T-helper 2 cell (primary cell): Measurements from ENCODE around the gene NEK7.

Source experiments
- DNase-seq, 5 experiments: peaks; one replicate each; pipeline versions ENCODE4 v3.0.0 to v3.0.0-alpha.2; 2012 to 2022

Gene NEK7

DNA sequence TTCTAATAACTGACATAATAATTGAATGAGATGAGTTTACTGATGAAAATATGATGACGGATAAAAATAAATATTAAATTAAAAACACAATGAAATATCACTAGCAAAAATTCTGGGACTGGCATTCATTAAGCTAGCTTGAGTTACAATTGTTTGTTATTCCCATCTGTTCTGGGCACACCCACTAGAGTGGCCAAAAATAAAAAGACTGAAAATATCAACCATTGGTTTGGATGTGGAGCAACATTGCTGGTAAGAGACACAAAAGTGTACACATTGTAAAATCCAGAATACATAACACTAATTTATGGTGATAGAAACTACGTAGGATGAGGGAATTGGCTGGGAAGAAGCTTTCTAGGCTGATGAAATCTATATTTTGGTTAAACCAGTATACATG, 9.6 kb upstream of the NEK7 start:
- no peak for DNase-seq

DNA sequence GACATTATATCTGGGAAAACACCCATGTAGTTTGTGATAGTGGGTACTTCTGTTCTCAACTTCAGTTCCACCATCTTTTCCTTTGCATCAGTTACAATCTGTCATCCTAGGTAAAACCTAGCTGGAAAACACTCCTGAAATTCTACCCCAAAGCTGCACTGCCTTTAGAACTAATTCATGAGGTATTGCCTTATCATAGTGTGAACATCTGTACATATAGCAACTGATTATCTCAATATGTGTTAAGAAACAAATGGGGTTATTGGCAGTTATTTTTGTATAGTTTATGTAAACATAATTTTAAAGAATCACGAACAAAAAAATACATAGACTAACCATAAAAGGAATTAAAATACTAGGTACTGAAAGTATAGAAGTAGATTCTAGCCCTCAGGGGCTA, 6.4 kb upstream of the NEK7 start:
- DNase-seq, result no peak

DNA sequence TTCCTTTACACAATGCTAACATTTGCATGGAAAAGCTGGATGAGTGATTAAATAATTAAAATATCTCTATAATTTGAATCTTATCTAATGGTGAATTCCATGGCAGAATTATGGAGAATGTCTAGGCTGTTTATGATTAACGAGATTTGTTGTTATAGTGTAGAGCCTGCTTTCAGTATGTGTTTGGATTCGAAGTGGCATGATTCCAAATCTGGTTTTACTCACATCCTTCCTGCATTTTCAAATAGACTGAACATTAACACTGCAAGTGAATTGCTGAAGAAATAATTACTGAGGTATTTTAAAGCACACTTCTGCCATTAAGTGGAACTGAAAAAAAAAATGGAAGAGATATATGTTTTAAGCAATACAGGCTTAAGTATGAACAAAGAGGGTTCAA, 5.1 kb upstream of the NEK7 start:
- DNase-seq, result no peak

DNA sequence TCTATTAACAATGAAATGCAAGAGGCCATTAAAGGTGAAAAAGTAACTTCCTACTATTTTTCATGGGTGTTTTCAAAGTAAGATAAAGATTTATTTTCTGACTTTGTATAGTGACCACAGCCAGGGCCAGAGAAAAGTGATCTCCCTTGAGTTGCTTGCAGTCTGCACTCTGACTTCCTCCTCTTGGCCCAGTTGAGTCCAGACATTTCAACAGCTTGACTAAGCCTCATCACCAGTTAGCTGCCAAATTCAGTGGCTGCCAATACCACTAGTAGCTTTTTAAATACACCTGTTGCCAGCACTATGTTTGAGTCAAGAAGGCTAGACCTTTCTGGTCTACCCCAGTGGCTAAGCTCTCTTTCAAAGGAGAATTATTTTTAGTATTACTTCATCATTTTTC, 3.7 kb upstream of the NEK7 start:
- DNase-seq, result no peak

DNA sequence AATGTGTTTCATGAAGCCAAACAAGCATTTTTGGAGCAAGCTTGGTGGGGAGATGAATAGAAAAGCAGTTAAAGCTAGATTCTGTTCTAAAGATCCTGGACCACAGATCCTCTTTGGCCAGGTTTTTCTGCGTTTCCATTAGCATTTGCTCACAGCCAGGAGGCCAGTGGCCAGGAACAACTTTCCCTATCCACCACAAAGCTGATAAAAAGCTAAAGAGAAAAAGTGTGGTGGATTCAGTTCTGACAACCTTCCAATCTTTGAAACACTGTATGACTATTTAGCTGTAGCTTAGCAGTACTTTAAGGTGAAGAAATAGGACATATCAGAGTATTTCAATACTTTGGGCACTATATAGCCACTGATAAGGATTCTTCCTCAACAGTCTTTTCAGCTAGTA, 3.0 kb upstream of the NEK7 start:
- no peak for DNase-seq

DNA sequence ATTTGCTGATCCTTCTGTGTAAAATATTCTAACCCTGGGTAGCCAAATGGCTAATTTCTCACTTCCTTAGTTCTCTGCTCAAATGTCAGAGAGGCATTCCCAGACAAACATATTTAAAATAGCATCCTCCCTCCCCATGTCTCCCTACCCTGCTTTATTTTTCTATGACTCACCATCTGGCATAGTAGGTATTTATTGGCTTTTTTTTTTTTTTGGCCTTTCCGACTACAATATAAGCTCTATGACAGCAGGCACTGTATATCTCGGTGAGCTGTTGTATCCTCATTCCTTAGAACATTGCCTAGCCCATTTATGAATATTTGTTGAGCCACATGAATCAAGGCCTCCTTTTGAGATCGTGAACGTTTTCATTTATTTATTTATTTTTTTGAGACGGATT, 1.5 kb upstream of the NEK7 start:
- no peak for DNase-seq

DNA sequence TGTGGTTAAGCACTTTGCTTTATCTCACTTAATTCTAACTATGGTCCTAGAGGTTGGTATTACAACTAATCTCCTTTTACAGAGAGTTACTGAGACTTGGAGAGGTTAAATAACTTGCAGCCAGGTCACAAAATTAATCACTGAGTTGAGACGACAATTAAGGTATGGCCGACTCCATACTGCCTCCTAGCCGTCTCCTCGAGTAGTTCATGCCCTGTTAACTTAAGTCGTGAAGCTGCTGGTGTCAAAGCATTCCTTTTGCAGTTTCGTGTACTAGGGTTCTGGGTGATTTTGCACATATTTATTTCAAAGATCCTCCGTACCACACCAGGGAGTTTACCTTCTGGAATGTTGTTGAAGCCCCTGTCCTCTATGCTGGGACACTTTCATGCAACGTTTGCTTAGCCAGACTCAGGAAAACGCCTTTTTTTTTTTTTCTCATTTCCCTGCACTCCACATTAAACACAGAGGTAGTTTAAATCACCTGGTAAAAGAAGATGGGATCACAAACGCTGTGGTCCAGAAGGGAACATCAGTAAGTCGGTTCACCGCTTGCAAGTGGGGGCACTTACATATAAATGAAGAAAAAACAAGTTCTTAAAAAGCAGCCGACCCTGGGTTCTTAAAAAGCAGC, 570 bp upstream of the NEK7 start:
- peak; percentile 10 to 90 (median 58) for DNase-seq

DNA sequence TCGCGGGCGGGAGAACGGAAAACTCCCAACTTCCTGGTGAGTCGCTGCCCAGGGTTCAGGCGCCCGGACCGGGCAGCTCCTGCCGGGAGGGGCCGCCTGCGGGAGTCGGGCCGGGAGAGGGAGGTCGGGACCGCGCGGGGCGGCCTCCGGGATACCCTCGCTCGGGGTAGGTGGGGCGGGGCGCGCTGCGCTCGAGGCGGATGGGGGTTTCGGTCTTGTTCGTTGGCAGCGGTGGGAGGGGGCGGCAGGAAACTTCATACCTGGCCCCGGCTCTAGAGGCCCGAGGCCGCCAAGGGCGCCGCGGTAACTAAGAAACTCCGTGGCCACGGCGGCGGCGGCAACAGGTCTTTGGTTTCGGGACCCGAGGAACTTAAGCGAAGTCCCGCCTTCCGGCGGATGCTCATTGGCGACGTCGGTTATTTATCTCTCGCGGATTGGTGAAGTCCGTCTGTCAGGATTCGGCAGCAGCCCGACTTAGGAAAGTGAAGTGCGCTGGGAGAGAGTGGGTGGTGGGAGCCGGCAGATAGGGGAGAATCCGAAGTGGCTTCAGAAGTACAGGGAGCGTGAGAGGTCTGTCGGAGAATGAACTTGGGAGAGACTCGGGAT, 546 bp downstream of the NEK7 start:
- DNase-seq, result peak; percentile 59 to 93 (median 75)

DNA sequence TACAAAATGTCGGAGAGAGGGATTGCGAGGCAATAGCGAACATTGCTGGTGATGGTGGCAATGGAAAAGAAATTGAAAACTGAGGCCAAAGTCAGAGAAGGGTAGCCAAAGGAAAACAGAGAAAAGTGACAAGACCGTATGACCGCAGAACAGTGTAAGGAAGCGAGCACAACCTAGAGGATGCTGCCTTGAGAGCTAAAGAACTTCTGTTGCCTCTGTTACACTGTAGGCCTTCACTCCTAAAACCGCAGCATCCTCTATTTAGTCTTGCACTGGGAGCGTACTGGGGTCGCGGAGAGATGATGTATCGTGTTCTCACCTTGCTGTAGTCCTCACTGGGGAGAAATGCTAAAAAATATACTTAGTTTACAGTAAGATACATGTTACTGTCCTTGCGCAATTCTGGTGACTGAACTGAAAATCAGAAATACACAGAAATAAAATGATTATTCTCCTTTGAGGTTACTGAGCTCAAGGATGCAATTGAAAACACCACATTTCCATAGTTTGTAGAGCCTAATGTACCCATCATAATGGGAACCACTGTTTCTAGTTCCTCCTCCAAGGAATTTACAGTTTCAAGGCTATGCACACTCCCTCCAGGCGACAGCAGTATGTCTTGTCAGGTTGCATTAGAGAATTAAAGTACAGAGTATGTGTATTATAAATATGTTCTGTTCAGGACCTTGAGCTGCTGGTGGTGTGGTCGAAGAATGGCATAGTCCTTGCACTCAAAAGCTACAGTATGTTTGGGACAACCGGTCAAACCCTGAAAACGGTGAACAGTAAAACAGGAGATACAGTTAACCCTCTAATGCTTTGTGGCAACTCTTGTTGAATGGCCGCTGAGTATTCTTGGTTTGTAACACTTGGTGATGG, 1.3 kb downstream of the NEK7 start:
- DNase-seq, result peak in 1 of 5 experiments; percentile 71

DNA sequence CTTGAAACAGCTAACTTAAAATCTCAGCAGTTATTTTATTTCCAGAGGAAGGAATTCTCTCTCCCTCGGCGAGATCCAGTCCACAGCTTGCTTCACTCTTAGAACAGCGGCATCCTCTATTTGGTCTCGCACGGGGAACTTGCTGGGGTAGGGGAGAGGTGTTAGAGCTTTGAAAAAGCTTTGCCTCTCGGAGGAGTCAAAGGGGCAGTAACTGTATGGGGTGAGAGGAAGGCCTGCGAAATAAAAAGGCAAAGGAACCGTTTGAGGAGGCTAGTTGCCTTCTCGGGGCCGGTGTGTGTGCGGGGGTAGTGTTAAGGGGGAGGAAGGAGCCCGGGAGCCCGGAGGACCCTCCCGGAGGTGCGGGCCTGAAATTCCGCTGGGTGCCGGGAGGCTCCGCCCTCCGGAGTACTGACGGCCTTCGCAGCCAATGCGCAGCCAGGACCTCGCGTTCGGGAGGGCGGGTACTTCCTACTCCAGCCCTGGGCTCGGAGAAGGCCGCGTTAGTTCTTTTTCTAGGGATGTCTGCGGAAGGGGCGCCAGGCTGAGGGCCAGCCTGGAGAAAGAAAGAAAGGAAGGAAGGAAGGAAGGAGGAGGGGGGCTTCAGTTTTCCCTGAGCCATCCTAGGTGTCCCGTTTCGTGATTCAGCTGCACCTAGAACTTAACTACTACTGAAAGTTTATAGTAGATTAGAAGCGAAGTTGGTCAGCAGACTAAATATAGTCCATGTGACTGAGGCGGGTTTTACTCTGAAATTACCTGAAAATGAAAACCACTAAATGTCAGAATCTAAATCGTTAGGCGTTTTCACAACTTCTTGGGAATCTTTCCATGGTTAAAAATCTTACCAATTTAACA, 2.2 kb downstream of the NEK7 start:
- DNase-seq, result peak; percentile 70 to 93 (median 78)

DNA sequence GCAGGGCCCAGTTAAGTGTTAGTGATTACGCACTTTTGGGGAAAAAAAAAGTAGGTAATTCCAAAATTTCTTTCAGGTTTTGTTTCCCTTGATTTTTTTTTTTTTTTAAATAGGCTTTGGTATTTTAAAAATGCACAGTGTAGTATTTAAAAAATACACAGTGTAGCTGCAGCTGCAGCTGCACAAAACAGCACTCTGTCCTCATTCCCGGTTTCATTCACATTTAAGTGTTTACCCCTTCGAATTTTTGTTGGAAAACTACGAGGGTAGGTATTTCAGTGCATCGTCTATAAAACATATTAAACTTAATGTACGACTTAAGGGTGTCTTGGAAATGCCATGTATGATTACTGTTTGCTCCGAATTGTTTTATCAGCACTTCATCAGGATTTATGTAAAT, 3.4 kb downstream of the NEK7 start:
- no peak for DNase-seq

DNA sequence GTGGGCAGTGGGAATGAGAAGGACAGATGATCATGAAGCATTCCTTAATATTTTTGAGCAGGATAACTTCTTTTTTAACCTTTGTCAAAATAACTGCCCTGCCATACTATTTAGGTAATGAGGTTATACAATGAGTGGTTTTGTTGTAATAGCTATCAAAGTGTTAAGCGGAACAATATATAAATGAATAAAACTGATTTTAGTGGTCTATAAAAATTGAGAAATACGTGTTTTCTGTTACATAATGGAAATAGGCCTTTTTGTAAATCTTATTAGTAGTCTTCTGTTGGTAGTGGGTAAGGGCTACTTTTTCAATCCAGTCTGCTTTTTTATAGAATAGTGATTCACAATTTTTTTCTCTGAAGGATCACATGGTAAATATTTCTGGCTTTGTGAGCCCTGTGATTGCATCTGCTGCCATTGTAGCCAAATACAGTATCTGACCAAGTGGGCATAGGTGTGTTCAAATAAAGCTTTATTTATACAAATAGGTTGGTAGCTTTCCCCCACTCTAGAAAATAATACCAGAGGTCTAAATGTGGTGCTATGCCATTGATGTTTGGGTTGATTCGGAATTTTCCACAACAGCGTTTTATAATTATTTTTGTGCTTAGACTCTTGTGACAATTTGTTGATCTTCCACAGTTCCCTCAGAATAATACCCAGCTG, 4.3 kb downstream of the NEK7 start:
- DNase-seq, result no peak

DNA sequence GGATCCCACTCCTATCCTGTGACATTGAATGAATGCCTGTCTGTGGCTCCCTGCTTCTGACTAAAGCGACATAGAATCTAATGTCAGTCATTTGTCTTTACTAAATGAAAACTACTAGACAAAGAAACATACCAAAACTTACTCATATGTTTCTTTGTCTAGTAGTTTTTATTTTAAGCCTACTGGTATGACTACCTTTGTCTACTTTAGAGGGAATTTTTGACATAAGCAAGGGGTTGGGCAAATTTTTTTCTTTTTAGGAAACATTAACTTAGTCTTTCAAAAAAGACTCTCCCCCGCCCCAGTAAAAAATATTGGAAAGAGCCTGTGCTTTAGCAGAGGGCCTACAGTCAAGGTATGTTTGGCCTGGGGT, 4.9 kb downstream of the NEK7 start:
- DNase-seq, result no peak

DNA sequence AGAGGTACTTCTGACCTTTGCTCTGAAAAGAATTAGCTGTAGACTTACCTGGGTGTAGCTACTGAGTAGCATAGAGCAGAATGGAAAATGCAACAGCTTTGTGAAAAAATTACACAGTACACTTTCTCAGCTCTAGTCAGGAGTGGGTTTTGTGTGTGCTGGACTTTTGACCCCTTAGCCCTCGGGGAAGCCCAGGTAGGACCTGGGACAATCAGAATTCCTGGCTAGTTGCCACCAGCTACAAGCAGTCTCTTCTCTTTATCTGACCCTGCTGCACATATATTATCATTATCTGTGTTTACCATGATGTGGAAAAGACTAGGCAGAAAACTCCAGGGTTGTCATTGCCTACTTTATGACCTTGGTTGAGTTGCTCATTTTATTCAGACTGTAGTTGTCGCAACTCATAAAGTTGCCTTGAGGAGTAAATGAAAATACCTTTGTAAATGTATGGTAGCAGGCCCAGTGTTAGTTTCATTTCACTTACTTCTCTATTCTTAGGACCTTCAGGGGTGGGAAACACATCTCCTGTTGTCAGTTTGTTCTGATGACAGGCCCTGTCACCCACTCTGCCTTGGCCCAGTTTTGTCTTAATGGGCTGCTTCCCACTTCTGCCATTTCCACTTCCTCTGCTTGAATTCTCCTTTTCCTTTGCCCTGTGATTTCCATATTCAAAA, 5.4 kb downstream of the NEK7 start:
- DNase-seq, result peak in 1 of 5 experiments; percentile 16

DNA sequence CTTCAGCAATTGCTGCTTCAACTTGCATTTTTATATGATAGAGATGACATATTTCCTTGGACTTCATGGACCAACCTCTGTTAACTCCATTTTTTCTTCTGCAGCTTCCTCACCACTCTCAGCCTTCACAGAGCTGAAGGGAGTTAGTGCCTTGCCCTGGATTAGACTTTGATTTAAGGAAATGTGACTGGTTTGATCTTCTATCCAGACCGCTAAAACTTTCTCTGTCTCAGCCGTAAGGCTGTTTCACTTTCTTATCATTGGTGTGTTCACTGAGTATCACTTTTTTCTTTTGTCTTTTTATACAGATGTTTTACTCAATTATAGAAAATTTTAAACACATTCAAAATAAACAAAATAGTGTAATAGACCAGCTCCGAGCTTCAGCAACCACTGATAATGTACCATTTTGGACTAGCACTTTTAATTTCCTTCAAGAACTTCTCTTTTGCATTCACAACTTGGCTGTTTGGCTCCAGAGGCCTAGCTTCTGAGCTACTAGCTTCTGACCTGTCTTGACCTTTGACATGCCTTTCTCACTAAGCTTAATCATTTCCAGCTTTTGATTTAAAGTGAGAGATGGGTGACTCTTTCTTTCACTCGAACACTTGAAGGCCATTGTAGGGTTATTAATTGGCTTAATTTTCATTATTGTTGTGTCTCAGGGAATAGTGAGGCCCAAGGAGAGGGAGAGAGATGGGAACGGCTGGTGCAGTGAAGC, 9.3 kb downstream of the NEK7 start:
- peak in 2 of 5 experiments; percentile 51 to 69 for DNase-seq

DNA sequence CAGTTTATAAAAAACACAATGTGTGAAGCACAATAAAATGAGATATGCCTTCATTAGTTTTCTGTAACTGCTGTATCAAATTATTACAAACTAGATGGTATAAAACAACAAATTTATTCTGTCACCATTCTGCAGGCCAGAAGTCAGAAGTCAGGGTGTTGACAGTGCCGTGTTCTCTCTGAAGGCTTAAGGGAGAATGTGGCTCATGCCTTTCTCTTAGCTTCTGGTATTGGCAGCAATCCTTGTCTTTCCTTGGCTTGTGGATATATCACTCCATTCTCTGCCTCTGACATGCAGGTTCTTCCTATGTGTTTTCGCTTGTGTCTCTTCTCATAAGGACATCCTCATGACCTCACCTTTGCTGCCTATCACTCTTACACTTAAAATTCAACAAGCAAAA, 10.1 kb downstream of the NEK7 start:
- DNase-seq, result no peak

DNA sequence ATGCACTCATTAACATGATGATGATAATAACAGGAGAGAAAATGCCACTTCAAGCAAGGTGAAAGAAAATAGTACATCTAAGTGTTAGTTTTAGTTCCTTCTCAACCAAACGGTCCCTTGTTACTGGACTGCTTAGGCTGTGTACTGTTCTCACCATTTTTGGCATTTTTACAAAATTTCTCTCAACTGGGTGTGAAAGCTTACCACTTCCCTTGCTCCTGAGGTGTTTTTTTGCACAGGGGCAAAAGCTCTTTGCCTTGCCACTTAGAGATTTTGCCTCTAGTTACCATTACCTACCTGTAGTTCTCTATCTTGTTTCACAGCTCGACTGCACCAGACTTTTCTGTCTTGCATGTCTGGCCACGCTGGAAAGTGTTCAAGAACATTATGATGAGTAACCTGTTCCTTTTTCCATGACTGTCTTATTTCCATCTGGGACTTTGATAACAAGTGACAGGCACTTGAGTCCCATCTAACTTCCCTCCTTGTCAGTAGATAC, 10.7 kb downstream of the NEK7 start:
- peak in 2 of 5 experiments; percentile 68 to 80 for DNase-seq

DNA sequence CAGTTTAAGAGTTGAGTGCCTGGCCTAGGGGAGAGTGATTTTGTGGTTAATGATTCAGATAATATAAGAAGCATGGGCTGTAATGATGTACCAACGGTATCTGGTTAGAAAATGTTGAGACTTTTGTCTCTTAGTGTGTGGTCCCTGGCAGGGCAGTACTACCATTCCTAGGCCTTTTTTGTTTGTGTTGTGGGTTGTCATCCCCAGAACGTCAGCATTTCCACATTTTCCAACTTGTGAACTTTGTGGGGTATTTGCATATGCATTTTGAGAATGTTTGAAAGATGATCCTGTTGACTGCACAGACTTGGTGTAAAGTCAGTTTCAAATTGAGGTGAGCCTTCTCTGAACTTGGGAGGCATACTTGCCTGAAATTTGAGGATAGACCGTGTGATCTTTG, 11.4 kb downstream of the NEK7 start:
- DNase-seq, result no peak

DNA sequence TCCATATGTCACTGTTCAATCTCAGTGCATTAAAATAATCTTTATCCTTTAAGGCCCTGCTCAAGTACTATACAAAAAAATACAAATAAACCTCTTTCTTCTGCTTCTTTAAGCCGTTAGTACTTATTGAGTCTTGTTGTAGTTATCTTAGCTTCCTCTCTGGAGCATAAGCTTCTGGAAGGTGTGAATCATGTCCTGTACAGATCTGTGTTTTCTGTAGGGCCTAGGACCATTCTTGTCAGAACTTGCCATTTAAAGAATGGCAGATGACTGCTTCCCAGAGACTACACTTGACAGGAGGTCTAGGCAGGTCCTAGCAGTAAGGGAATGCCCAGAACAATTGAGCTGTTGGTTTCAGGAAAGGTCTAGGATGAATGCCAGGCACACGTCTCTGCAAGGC, 12.9 kb downstream of the NEK7 start:
- peak in 1 of 5 experiments; percentile 18 for DNase-seq

DNA sequence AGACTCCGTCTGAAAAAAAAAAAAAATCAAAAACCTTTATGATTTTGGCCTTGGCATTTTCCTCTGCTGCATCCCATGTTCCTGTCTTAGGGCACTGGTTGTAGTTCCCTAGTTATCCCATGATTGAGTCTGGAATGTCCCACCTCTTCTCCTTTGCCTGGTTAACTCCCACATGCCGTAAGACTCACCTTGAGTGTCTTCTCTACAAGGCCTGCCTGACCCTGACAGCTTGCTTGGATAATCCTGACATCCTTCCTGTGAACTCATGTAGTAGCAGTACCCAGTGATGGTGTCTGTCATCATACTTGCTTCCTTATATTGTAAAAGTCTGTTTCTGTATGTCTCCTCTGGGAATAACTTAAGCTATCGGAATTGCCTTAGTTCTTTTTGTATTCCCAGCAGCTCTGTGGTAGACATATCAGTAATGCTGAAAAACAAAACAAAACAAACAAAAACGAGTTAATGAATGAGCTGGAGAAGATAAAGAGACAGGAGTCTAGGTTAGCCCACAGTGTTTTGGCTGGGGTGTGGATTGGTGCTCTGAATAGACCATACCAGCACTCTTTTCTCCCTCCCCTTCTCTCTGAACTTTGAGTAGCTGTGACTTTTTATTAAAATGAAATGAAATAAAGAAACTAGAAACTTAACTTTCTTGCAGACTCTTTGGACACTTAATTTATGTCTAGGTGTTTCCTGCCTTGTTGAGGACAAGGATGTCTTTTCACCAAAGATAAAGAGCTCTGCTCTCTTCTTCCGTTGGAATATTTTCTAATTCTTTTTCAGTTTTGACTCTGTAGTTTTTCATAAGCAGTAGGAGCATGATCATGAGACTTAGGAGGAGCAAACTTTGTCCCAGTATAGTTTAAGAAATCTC, 15.1 kb downstream of the NEK7 start:
- no peak for DNase-seq
